Activated CD8-positive, alpha-beta memory T cell treated with anti-CD3 and anti-CD28 coated beads, Interleukin-2, amount 10 ng/mL, durations not matched to agents 7 days and 5 days (primary cell): Measurements from ENCODE around the gene ZHX3. TPM values are rescaled to one million over a fixed set of nuclear protein-coding genes. Genes with fewer than 3 reads are reported as not detected.

Source experiments
- ATAC-seq: fragments of 150-1000 bp; cut with Tn5 transposase; one replicate; pipeline ENCODE4 v1.10.0; 2021; ENCODE audit warnings: moderate library complexity
- CTCF ChIA-PET: fragments of 350-600 bp; sonication (Branson Sonifier 250); formaldehyde crosslinking; loops from one replicate; lab custom pipeline; 2021; ENCODE audit warnings: antibody characterized with exemption; lab: Charles Lee
- DNase-seq: peaks from one replicate; pipeline ENCODE4 v3.0.0-alpha.2; 2020
- H3K27ac Mint-ChIP-seq: one replicate; pipeline ENCODE4 v1.8.0; 2021; ENCODE audit warnings: mild to moderate bottlenecking, mixed read lengths
- H3K27me3 Mint-ChIP-seq: one replicate; pipeline ENCODE4 v1.8.0; 2021; ENCODE audit warnings: mixed read lengths
- H3K36me3 Mint-ChIP-seq: one replicate; pipeline ENCODE4 v1.8.0; 2021; ENCODE audit warnings: mild to moderate bottlenecking, mixed read lengths
- H3K4me1 Mint-ChIP-seq: one replicate; pipeline ENCODE4 v1.8.0; 2021; ENCODE audit warnings: mixed read lengths
- H3K4me3 Mint-ChIP-seq: one replicate; pipeline ENCODE4 v1.8.0; 2021; ENCODE audit warnings: mild to moderate bottlenecking, moderate library complexity, mixed read lengths
- H3K9me3 Mint-ChIP-seq: one replicate; pipeline ENCODE4 v1.8.0; 2022; ENCODE audit warnings: low read depth, mixed read lengths
- total RNA-seq, 2 experiments: library from RNA; stranded (reverse); gene quantifications; one replicate each; pipeline ENCODE4 v1.2.3, GENCODE V29; 2021

ZHX3 gene
- total RNA-seq, 2 experiments from 2014 or later, result 11.4 to 13.3 TPM

DNA sequence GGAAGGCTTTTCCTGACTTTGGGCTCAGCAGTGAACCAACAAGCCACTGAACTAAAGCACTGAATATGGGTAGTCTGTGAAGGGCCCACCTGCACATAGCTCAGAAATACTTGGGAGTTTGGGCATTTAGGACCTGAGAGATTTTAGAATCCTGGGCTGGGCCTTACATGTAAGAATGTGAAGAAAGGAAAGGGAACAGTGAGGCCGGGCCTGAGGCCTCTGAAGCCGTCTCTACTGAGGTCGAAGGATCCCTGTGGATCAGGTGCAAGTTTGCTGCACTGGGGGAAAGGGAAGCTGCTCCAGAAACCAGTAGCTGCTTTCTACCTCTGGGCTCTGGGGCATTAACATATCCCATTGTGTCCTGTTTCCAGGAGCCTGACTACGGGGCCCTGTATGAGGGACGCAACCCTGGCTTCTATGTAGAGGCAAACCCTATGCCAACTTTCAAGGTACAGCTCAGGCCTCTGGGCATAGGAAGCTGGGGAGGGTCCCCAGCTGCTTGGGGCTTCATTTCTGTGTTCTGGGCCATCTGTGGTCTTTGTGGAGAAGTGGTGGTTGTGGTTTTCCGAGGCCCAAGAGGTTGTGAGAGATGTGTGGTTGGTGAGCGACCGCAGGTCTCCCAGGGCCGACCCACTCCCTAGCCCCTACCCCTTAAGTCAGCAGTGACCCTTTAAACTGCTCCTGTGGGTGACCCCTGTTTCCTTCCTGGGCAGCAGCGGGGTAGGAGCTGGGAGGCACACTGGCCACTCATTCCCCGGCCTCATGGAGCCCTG, 149.9 kb downstream of the ZHX3 start:
- CTCF ChIA-PET, result interaction anchor here (0.8 to 3.6 kb wide), 5 partner anchors 8 to 32 kb away, joined by 3 to 12 read pairs (median 5); no protein-coding TSS in a partner anchor
- ATAC-seq, result no peak
- Mint-ChIP-seq H3K27ac (peak overlapping the region; percentile 48), H3K36me3 (peaks cover 70% of the 10 kb centered on the region), H3K27me3 (no peaks in the 10 kb centered on the region), H3K4me1 (peaks cover 47% of the 10 kb centered on the region), H3K4me3 (no peak overlapping the region), H3K9me3 (no peaks in the 10 kb centered on the region)
- no peak for DNase-seq

DNA sequence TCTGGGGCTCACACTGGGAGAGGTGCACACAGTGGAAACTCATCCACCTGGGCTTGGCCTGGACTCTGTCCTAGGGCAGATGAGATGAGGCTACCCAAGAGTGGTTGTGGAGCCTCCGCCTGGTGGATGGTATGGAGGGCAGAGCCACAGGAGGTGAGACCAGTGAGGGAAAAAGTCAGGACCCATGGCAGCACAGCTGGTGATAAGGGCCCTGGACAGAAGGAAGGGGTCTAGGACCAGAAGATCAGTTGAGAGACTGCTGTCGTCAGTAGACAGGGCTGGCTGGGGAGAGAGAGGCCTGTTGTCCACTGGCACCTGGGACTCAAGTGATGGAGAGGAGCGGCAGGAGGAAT, 150.4 kb downstream of the ZHX3 start:
- Mint-ChIP-seq H3K27ac (peak overlapping the region; percentile 48), H3K27me3 (no peaks in the 10 kb centered on the region), H3K4me1 (peaks cover 47% of the 10 kb centered on the region), H3K9me3 (no peaks in the 10 kb centered on the region), H3K36me3 (peaks cover 72% of the 10 kb centered on the region), H3K4me3 (no peak overlapping the region)
- DNase-seq (no peak), ATAC-seq (peak; percentile 22)
- CTCF ChIA-PET, result interaction anchor here (0.8 to 3.6 kb wide), 5 partner anchors 8 to 31 kb away, joined by 3 to 12 read pairs (median 5); no protein-coding TSS in a partner anchor

DNA sequence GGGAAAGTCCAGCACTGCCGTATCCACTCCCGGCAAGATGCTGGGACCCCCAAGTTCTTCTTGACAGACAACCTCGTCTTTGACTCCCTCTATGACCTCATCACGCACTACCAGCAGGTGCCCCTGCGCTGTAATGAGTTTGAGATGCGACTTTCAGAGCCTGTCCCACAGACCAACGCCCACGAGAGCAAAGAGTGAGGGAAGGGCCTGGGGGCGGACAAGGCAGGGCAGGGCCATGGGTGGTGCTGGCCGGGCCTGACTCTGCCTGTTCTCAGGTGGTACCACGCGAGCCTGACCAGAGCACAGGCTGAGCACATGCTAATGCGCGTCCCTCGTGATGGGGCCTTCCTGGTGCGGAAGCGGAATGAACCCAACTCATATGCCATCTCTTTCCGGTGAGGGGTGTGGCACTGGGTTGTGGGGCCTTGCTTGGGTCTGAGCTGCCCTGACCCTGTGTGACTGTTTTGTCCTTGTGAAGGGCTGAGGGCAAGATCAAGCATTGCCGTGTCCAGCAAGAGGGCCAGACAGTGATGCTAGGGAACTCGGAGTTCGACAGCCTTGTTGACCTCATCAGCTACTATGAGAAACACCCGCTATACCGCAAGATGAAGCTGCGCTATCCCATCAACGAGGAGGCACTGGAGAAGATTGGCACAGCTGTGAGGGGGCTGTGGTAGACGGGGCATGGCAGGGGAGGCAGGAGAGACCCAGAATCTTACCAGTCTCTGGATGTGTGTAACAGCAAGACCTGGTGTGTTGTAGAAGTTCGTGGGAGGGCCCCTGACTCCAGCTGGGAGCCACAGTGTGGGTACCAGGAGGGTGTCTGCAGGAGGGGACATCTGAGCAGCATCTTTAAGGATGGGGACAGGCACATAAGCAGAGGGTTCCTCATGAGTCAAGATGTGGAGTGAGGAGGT, 151.1 kb downstream of the ZHX3 start:
- no peaks in the 10 kb centered on the region for H3K9me3 Mint-ChIP-seq
- no peaks in the 10 kb centered on the region for H3K27me3 Mint-ChIP-seq
- H3K27ac Mint-ChIP-seq, result no peak overlapping the region
- DNase-seq (no peak), ATAC-seq (no peak)
- CTCF ChIA-PET, result interaction anchor here (0.8 to 3.6 kb wide), 4 partner anchors 8 to 31 kb away, joined by 3 to 12 read pairs (median 6); no protein-coding TSS in a partner anchor
- peaks cover 71% of the 10 kb centered on the region for H3K36me3 Mint-ChIP-seq
- H3K4me1 Mint-ChIP-seq, result peaks cover 47% of the 10 kb centered on the region
- no peak overlapping the region for H3K4me3 Mint-ChIP-seq

DNA sequence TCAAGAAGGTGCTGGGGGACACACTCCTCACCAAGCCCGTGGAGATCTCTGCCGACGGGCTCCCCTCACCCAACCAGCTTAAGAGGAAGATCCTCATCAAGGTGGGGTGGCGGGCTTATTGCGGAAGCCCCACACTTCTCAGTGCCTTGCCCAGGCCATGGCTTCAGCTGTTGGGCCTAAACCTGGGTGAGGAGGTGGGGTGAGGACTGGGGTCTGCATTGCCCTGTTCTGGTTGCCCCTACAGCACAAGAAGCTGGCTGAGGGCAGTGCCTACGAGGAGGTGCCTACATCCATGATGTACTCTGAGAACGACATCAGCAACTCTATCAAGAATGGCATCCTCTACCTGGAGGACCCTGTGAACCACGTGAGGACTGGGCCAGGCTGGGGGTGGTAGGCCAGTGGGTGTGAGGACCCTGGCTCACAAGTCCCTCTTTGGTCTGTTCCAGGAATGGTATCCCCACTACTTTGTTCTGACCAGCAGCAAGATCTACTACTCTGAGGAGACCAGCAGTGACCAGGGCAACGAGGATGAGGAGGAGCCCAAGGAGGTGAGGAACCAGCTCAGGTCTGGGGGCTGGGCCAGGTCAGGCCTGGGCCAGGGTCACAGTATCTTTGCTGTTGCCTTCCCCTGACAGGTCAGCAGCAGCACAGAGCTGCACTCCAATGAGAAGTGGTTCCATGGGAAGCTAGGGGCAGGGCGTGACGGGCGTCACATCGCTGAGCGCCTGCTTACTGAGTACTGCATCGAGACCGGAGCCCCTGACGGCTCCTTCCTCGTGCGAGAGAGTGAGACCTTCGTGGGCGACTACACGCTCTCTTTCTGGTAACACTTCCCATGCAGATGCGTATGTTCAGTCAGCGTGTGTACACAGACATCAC, 152.3 kb downstream of the ZHX3 start:
- H3K4me1 Mint-ChIP-seq, result peaks cover 55% of the 10 kb centered on the region
- peaks cover 73% of the 10 kb centered on the region for H3K36me3 Mint-ChIP-seq
- DNase-seq (no peak), ATAC-seq (no peak)
- no peak overlapping the region for H3K27ac Mint-ChIP-seq
- no peak overlapping the region for H3K4me3 Mint-ChIP-seq
- H3K27me3 Mint-ChIP-seq, result no peaks in the 10 kb centered on the region
- CTCF ChIA-PET, result interaction anchor here (0.8 to 1.2 kb wide), 2 partner anchors 8 to 30 kb away, joined by 4 to 6 read pairs; no protein-coding TSS in a partner anchor
- H3K9me3 Mint-ChIP-seq, result no peaks in the 10 kb centered on the region

DNA sequence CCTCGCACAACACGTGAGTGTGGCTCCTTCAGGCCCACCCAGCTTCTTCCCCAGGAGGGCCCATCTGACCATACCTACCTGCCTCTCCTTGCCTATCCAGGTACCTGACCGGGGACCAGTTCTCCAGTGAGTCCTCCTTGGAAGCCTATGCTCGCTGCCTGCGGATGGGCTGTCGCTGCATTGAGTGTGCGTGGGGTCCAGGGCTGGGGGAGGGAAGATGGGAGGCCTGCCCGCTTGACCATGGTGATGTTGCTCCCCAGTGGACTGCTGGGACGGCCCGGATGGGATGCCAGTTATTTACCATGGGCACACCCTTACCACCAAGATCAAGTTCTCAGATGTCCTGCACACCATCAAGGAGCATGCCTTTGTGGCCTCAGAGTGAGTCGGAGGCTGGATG, 153.7 kb downstream of the ZHX3 start:
- Mint-ChIP-seq H3K27ac (peak overlapping the region; percentile 20), H3K4me3 (no peak overlapping the region), H3K4me1 (peaks cover 69% of the 10 kb centered on the region), H3K9me3 (no peaks in the 10 kb centered on the region), H3K27me3 (no peaks in the 10 kb centered on the region), H3K36me3 (peaks cover 72% of the 10 kb centered on the region)
- ATAC-seq (no peak), DNase-seq (no peak)
- CTCF ChIA-PET, result interaction anchor here (1.0 to 1.2 kb wide), 1 partner anchor 9 kb away, joined by 3 to 6 read pairs; no protein-coding TSS in a partner anchor

DNA sequence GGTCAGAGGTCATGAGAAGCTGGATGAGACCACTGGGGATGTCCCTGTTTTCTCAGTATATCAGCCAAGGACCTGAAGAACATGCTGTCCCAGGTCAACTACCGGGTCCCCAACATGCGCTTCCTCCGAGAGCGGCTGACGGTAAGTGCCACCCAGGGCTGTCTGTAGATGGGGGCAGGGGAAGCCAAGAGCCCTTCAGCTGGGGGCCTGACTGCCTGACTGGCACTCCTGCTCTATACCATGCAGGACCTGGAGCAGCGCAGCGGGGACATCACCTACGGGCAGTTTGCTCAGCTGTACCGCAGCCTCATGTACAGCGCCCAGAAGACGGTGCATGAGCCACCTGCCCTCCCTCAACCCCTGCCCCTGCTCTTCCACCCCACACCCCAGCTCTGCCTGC, 155.1 kb downstream of the ZHX3 start:
- no peaks in the 10 kb centered on the region for H3K27me3 Mint-ChIP-seq
- H3K36me3 Mint-ChIP-seq, result peaks cover 77% of the 10 kb centered on the region
- H3K27ac Mint-ChIP-seq, result no peak overlapping the region
- peaks cover 75% of the 10 kb centered on the region for H3K4me1 Mint-ChIP-seq
- CTCF ChIA-PET, result interaction anchor here (1.1 kb wide), 1 partner anchor 14 kb away, joined by 3 read pairs; no protein-coding TSS in a partner anchor
- no peak for ATAC-seq
- no peak overlapping the region for H3K4me3 Mint-ChIP-seq
- no peaks in the 10 kb centered on the region for H3K9me3 Mint-ChIP-seq
- DNase-seq, result no peak

DNA sequence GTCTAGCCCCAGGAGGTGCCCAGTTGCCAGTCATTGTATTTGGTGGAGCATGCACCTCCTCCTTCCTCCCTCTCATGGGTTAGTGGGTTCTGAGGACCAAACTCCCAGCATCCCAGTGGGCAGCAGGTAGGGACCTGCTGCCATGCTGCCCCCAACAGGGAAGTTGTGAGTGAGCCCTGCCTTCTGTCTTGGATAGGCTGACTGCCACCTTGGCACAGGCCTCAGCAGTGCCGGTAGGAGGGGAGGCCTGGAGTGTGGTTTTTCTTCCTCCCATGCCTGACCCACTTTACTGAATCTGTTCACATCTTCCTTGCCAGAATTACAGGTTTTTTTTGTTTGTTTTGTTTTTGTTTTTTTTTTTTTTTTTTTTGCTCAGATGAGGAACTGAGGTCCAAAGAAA, 155.6 kb downstream of the ZHX3 start:
- Mint-ChIP-seq H3K4me1 (peaks cover 75% of the 10 kb centered on the region), H3K27ac (peak overlapping the region; percentile 62), H3K4me3 (no peak overlapping the region), H3K36me3 (peaks cover 73% of the 10 kb centered on the region), H3K9me3 (no peaks in the 10 kb centered on the region), H3K27me3 (no peaks in the 10 kb centered on the region)
- ATAC-seq (no peak), DNase-seq (no peak)
- CTCF ChIA-PET, result interaction anchor here (1.1 to 13.2 kb wide), 2 partner anchors 15 to 27 kb away, joined by 3 to 114 read pairs; no protein-coding TSS in a partner anchor

DNA sequence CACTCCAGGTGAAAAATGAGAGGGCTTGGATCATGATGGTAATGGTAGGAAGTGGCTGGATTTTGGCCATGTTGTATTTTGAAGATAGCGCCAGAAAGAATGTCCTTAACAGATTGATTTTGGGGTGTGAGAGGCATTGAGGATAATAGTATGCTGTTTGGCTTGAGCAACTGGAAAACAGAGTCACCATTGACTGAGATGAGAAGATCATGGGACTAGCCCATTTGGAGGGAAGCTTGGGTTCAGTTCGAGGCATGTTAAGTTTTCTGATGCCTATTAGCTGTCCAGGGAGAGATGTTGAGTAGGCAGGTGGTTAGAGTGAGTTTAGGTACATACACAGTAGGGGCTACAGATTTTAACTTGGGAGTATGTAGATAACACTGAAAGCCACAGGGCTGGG, 156.8 kb downstream of the ZHX3 start:
- peak overlapping the region; percentile 41 for H3K27ac Mint-ChIP-seq
- H3K9me3 Mint-ChIP-seq, result no peaks in the 10 kb centered on the region
- no peak overlapping the region for H3K4me3 Mint-ChIP-seq
- DNase-seq (no peak), ATAC-seq (no peak)
- CTCF ChIA-PET, result interaction anchor here (1.6 to 13.2 kb wide), 3 partner anchors 12 to 26 kb away, joined by 6 to 152 read pairs (median 114); partner anchors contain the start of gene PLCG1
- peaks cover 61% of the 10 kb centered on the region for H3K36me3 Mint-ChIP-seq
- peaks cover 75% of the 10 kb centered on the region for H3K4me1 Mint-ChIP-seq
- H3K27me3 Mint-ChIP-seq, result no peaks in the 10 kb centered on the region

DNA sequence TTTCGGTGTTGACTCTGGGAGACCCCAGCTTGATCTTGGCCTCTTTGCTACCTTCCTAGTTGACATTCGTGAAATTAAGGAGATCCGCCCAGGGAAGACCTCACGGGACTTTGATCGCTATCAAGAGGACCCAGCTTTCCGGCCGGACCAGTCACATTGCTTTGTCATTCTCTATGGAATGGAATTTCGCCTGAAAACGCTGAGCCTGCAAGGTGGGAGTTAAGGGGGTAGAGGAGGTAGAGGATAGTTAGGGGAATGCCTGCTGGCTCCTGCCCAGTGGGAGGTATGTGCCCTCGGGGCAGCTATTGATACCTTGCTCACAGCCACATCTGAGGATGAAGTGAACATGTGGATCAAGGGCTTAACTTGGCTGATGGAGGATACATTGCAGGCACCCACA, 158.0 kb downstream of the ZHX3 start:
- no peaks in the 10 kb centered on the region for H3K9me3 Mint-ChIP-seq
- peak overlapping the region; percentile 99 for H3K27ac Mint-ChIP-seq
- H3K4me3 Mint-ChIP-seq, result no peak overlapping the region
- peaks cover 57% of the 10 kb centered on the region for H3K36me3 Mint-ChIP-seq
- peaks cover 82% of the 10 kb centered on the region for H3K4me1 Mint-ChIP-seq
- CTCF ChIA-PET, result interaction anchor here (1.3 to 13.2 kb wide), 6 partner anchors 13 to 169 kb away, joined by 4 to 152 read pairs (median 18); partner anchors contain the start of gene PLCG1
- DNase-seq, result no peak
- no peaks in the 10 kb centered on the region for H3K27me3 Mint-ChIP-seq
- ATAC-seq, result no peak

DNA sequence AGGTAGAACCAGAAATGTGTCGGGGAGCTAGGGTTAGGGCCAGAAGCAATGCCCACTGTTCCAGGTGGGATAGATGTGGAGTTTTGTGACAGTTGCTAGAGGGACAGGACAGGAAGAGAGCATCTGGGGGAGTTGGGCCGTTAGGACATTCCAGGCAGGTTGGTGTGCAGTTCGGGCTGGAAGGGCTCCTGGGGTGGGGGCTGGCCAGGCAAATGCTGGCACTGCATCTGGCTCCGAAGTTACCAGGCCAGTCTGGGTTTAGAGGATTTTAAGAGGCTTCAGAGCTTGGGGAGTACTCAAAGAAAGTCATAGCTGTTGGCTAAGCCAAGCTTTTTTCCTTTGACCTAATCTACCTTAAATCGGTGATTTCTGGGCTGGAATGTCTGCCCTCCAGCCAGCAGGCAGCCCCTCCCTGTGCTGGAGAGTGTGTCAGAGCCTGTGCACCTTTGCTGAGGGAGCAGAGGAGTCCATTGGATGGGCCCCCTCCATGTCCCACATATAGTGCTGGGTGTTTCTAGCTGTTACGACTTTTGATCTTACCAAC, 159.4 kb downstream of the ZHX3 start:
- Mint-ChIP-seq H3K36me3 (peaks cover 50% of the 10 kb centered on the region), H3K4me3 (peak overlapping the region; percentile 76), H3K27ac (peak overlapping the region; percentile 99), H3K27me3 (no peaks in the 10 kb centered on the region), H3K4me1 (peaks cover 86% of the 10 kb centered on the region), H3K9me3 (no peaks in the 10 kb centered on the region)
- ATAC-seq (no peak), DNase-seq (no peak)
- CTCF ChIA-PET, result interaction anchor here (0.6 to 13.2 kb wide), 13 partner anchors 9 to 189 kb away, joined by 3 to 152 read pairs (median 4); partner anchors contain the start of genes PLCG1 and ZHX3

DNA sequence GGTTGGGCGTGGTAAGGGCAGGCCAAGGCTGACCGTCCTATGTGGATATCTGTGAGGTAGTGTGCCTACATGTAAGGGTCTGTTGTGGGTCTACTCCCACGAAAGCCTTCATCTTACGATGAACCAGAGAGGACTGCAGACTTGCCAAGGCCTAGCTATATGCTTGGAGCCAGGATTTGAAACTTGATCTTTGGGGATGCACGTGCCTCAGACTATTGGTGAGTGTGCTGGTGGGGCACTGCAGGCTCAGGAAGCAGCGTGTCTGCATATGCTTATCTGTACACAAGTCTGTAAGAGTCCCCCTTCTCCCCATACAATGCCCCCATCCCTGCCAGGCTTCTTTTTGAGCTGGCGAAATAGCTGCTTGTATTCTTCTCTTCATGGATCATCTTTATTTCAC, 162.3 kb downstream of the ZHX3 start:
- Mint-ChIP-seq H3K36me3 (peaks cover 41% of the 10 kb centered on the region), H3K4me1 (peaks cover 98% of the 10 kb centered on the region), H3K27ac (peak overlapping the region; percentile 99), H3K9me3 (no peaks in the 10 kb centered on the region), H3K4me3 (no peak overlapping the region), H3K27me3 (no peaks in the 10 kb centered on the region)
- CTCF ChIA-PET, result interaction anchor here (2.7 to 13.2 kb wide), 3 partner anchors 13 to 77 kb away, joined by 11 to 152 read pairs (median 114); partner anchors contain the start of gene PLCG1
- DNase-seq (no peak), ATAC-seq (no peak)
